CD4-positive, alpha-beta T cell treated with Interleukin-21 for 1 hour (primary cell): ENCODE results near the gene GID8.

Source experiments
- DNase-seq: peaks from one replicate; pipeline ENCODE4 v3.0.0-alpha.2; 2020

Gene GID8

GRCh38 chr20:62944746-62945145, 6.8 kb downstream of the GID8 start:
- DNase-seq: no peak

GRCh38 chr20:62945771-62946339, 7.9 kb downstream of the GID8 start:
- DNase-seq: no peak

- DNase-seq: no peak
These were observed 9.0 kb downstream of the GID8 start for GRCh38 chr20:62946918-62947317.

GRCh38 chr20:62947532-62948300, 9.8 kb downstream of the GID8 start:
- no peak for DNase-seq

- no peak for DNase-seq
These were observed 11.3 kb downstream of the GID8 start for GRCh38 chr20:62949153-62949821.

- DNase-seq: no peak
These were observed 12.0 kb downstream of the GID8 start for GRCh38 chr20:62949962-62950361.

GRCh38 chr20:62950741-62951140, 12.8 kb downstream of the GID8 start:
- no peak for DNase-seq

- no peak for DNase-seq
These were observed 13.4 kb downstream of the GID8 start for GRCh38 chr20:62951143-62951895.

GRCh38 chr20:62951896-62952372, 14.0 kb downstream of the GID8 start:
- no peak for DNase-seq

GRCh38 chr20:62952373-62952967, 14.5 kb downstream of the GID8 start, which contains the start of gene SLC17A9:
SLC17A9 (plus strand) TSS chr20:62952709; CDS start chr20:62952831, 122 bp downstream.
- peak; percentile 46 for DNase-seq

- DNase-seq: no peak
These were observed 15.3 kb downstream of the GID8 start for GRCh38 chr20:62952968-62953838.

GRCh38 chr20:62953839-62954703, 16.1 kb downstream of the GID8 start:
- DNase-seq: peak; percentile 78

- DNase-seq: no peak
These were observed 17.8 kb downstream of the GID8 start for GRCh38 chr20:62955519-62956386.

GRCh38 chr20:62956387-62957135, 18.6 kb downstream of the GID8 start:
- DNase-seq: no peak

- no peak for DNase-seq
These were observed 19.5 kb downstream of the GID8 start for GRCh38 chr20:62957136-62958117.

GRCh38 chr20:62958388-62959100, 20.6 kb downstream of the GID8 start:
- no peak for DNase-seq
